ENCODE measurements around the gene SRC.

The SRC gene

DNA sequence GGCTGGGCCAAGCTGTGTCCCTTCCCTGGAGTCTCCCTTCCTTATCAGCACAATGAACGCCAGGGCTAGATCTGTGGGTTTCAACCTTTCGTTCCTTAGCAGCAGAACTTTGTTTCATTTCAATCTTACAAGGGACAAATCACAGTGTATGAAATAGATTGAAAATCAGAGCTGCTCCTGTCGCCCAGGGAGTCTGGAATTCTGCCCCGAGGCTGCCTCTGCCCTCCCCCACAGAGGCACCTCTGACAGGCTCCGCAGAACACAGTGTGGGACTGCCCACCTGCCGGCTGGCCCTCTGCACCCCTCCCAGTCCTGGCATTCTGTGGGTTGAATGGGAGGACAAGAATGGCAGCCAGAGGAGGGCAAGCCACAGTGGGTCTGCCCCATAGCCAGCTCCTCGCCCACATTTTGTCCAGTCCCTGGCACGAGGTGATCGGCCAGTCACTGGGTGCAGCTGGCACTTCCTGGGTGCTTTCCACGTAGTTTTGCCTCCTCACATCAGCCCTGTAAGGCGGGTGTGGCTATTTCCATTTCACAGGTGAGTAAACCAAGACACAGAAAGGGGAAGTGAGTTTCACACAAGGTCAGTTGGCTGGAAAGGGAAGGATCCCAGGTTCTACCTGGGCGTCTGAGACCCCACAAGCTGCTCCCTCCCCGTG lies 30.4 kb upstream of the SRC start:
- DNase-seq, result no peak

DNA sequence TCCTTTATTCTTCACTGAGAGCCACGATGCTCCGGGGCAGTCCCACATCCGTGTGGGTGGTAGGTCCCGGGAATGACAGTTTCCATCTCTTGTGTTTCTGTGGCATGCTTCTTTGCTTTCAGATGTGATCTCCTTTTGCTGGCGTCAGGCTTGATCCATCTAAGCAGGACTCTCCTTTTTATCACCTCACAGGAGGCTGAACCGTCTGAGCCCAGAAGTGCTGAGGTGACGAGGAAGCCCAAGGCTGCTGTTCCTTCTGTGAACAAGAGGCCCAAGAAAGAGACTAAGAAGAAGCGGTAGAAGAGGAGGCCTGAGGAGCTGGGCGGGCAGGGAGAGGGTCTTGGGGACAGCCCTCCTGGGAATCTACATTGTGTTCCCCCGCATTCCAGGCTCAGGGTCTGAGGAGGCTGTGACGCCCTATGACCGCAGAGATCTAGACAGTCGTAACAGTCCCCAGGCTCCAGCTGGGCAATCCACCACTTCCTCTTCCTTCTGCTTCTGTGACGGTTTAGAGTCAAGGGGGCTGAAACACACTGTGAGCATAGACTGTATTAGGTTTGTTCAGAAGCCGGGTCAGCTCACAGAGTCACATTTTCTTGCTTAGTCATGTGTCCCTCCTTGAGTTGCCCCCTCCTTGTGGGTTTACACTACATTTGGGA lies 29.7 kb upstream of the SRC start:
- DNase-seq, result peak; percentile 33

DNA sequence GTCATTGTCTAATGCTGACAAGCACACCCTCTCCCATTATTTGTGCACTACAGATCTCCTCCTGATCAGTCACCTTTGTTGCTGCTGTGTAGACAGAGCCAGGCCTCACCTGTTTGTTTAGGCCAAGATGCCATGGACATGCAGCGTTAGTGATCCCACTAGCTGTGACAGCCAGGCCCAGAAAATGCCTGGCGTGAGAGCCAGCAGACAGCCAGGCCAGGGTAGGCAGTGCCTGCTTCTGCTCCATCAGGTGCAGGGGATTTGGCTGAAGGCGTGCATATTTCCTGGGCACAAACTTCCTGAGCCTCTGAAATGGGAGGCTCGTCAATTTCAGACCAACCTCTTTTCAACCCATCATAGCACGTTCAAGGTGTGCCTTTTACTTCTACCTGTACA lies 29.2 kb upstream of the SRC start:
- no peak for DNase-seq

DNA sequence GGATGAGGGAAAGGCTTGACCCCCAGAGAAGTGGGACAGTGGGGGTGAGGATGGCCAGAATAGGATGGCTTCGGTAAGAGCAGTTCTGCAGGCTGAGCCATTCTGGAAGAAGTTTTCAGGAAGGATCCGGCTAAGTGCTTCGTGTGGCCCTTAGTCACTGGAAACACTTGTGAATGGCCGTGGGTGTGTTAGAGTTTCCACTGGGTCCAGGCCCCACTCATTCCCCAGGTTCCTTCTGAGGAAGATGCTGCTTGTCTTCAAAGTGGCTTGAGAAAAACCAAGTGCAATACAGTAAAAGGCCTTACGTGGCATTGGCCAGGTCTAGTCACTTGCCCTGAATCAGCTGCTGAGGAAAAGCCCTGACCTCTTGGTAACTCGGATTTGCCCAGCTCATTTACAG lies 28.6 kb upstream of the SRC start:
- no peak for DNase-seq

DNA sequence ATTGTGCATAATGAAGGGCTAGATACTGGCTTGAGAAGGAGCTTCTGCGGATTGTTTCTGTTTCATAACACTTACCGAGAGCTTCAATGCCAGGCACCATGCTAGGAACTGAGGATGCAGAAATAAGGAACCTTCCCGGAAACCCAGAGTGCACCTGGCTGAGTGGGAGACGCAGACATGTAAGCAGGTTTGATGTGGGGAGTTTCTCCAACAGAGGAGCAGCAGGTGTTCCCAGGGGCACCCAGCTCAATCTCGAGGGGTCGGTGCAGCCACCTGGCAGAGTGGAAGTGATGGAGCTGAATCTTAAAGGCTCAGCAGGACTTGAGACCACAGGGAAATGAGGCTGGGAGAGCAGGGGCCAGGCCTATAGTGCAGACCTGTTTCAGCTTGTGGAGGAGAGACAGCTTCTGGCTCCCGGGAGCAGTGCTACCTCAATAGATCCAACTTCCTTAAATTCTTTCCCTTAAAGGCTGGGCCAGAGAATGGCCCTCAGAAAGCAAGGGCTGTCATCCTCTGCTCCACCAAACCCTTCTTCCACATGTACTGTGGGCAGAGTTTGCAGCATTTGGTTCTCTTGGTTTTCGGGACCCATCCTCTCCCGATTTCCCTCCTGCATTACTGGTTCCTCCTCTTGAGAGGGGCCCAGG lies 27.8 kb upstream of the SRC start:
- DNase-seq, result no peak

DNA sequence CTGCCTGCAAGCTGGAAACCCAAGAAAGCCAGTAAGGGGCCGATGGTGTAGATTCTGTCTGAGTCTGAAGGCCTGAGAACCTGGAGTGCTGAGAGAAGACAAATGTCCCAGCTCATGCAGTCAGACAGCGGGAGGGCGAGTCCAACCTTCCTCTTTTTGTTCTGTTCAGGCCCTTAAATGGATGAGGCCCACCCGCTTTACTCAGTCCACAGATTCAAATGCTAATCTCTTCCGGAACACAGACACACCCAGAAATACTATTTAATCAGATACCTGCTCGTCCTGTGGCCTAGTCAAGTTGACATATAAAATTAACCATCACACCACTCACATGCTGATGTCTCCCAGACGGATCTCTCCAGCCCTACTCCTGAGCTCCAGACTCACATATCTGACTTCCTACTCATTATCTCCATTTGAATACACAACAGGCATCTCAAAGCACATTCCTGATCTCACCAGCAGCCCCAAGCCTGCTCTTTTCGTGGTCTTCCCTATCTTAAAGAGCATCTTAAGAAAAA lies 26.7 kb upstream of the SRC start:
- DNase-seq, result no peak

DNA sequence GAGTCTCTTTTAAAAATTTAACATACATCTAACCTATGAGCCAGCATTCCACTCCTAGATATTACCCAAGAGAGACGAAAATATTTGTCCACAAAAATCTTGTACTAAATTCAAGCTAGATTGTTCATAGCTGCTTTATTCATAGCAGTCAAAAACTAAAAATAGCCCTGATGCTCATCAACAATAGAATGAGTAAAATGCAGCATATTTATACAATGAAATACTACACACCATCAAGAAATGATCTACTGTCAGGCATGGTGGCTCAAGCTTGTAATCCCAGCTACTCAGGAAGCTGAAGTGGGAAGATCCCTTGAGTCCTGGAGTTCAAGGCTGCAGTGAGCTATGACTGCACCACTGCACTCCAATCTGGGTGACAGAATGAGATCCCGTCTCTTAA lies 22.0 kb upstream of the SRC start:
- DNase-seq, result no peak

DNA sequence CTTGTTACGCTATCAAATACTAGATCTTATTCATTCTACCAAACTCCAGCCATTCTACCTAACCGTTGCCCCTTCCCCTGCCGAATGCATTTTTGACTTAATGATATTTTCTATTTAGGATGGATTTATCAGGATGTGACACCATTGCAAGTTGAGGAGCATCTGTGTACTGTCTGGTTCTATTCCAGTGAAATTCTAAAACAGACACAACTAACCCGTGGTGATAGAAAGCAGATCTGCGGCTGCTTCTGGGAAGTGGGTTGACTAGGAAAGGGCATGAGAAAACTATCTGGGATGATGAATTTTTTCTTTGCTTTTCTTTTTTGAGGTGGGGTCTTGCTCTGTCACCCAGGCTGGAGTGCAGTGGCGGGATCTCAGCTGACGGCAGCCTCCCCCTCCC lies 20.7 kb upstream of the SRC start:
- no peak for DNase-seq

DNA sequence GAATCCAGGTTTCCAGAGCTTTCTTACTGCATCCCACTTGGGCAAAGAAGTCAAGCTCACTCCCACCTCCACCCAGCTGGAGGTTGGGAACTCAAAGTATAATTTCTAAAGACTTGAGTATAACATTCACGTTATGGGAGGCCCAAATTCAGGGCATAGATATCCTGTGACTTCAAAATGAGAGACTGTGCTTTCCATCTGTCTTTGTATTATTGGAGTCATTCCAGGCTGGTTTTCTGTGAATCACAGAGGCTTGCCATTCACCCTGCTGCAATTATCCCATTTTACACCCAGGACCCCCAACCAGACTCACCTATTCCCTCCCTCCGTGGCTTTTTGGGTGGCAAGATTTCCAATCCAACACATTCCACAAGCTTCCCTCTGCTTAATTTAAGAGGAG lies 19.3 kb upstream of the SRC start:
- no peak for DNase-seq

DNA sequence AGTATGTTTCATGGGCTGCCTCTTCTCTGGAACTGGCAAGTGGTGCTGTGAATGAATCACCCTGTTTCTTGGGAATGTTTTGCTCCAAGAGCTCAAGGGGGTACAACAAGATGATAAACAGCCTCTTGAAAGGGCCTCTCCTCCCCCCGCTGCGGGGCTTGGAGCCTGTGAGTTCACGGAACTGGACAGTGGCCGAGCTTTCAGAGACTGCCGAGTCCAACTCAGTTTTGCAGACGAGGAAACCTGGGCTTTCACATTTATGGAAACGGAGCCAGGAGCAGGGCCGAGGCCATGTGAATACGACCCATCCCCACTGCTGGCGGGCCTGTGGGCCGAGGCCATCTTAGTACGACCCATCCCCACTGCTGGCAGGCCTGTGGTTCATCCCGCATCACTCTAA lies 18.2 kb upstream of the SRC start:
- DNase-seq, result no peak

DNA sequence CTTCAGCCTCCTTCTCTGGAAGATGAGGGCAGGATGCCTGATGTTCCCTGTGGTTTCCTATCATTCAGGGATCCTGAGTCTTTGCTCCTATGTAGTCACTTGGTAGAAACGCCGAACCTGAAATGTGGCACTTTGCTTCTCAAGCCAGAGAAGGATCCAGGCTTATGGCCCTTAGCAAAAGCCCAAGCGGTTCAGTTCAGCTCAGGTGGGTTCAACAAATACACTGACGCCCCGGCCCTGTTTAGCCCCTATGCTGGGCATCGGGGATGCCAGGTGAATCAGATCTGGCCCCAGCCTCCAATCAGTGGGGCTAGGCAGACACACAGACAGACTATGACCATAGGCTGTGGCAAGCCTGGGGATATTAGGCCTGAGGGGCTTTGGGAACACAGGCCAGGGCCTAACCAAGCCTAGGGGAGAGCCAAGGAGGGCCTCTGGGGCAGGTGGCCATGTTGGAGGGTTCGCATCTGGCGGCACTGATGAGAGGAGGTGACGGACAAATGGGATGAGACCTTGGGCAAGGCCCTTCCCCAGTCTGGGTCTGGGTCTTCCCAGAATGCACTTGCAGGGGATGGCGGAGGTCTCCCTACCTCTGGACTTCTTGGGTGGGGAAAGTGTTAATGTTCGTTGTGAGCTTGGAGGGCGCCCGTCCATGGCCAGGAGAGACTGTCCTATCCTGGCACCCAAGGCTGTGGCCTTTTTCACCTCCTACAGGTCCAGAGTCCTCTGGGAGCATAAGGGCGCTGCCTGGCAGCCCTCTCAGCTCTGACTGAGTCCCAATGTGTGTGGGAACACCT lies 17.6 kb upstream of the SRC start:
- no peak for DNase-seq

DNA sequence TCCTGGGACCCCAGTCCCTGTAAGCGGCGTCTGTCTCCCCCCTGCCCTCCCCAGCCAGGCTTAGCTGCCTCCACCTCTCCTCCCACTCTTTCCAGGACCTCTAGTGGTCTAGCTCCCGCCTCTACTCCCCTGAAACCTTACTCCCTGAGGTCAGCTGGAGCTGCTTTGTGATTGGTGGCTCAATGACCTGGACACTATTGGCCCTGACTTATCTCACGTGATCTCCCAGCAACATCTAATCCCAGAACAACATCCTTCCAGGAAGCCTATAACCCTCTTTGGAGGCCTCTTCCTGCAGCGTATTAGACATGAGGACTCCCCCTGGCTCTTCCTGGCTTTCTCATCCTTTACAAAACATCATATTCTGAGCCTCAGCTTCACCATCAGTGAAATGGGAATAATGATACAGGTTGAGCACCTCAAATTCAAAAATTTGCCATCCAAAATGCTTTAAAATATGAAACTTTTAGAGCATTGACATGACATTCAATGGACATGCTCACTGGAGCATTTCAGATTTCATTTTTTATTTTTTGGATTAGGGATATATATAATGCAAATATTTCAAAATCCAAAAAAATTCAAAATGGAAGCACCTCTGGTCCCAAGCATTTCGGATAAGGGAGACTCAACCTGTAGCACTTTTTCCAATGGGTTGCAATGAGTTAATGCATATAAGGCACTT lies 16.3 kb upstream of the SRC start:
- no peak for DNase-seq

DNA sequence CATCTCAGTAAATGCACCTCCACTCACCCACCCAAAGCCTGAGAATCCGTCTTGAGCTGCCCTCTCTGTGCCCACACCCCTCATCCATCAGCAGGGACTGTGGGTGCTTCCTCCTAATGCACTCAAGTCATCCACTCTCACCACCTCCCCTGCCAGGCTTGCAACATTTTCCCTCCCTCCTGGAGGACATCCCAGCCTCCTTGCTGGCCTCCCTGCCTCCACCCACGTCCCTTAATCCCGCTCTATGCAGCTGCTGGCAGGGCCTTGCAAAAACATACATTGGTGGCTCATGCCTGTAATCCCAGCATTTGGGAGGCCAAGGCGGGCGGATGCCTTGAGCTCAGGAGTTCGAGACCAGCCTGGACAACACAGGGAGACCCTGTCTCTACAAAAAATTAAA lies 15.6 kb upstream of the SRC start:
- DNase-seq, result no peak

DNA sequence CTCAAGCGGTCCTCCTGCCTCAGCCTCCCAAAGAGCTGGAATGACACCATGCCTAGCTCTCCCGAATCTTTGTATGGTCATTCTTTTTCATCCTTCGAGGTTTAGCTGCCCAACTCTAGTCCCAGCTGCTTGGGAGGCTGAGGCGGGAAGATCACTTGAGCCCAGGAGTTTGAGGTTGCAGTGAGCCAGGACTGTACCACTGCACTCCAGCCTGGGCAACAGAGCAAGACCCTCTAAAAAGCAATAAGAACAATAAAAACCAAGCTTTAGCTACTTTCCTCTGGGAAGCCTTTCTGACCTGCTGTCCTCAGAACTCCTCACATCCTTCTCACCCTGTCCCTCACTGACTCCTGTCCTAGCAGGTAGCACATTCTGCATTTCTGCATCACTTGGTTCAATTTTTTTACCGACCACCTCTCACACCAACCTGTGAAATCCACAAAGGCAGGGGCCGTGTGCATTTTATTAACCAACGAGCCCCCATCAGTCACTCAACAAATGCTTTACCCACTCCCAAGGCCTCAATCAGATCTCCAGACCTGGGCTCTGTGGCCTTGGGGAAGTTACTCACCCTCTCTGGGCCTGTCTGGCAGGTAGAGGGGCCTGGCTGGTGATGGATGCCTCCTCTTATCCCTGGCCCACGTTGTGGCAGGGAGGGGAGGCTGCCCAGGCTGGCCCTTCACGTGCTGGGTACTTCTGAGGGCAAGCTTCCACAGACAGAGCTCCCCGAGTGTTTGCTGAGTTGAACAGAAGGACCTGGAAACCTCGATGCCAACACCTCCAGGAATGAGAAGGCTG lies 14.7 kb upstream of the SRC start:
- no peak for DNase-seq

DNA sequence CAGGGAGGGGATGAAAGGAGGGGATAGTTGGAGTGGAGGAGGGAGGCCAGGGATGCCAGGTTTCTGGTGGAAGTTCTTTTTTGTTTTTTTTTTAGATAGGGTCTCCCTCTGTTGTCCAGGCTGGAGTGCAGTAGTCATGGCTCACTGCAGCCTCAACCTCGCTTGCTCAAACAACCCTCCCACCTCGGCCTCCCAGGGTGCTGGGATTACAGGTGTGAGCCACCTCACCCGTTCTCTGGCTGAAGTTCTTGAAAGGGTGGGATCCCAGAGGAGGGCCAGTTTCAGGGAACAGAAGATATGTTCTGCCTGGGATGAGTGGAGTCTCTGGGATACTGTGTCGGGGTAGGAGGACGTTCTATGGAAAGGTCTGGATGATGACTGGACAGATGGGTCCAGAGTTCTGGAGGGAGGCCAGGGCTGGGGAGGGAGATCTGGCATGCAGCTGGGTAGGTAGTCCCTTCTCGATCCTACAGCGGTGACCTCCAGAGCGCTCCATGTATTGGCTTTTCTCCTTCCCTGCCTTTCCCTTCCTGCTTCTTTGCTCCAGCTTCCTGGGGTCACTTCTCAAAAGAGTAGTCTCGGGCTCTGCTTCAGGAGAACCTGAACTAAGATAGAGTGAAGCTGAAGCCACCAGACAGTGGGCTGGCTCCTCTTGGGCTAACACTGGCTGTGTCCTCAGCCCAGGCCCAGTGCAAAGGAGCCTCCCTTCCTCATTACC lies 12.7 kb upstream of the SRC start:
- no peak for DNase-seq

DNA sequence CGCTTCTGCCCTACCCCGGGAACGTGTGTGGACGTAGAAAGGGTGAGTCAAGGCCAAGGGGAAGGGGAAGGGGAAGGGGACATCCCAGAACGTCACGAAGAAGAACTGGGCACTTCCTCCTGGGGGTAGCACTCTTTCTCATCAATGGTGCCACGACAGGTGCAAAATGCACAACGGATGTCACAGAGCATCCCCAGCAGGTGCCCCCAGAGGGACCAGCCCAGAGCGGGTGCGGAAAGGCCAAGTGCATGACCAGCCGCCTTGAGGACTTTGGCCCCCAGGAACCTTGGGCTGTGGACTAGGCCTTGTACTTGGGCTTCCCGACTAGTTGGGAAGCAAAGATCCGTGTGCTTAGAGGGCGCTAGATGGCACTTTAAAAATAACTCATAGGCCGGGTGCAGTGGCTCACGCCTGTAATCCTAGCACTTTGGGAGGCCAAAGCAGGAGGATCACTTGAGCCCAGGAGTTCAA lies 12.1 kb upstream of the SRC start:
- peak; percentile 29 for DNase-seq

DNA sequence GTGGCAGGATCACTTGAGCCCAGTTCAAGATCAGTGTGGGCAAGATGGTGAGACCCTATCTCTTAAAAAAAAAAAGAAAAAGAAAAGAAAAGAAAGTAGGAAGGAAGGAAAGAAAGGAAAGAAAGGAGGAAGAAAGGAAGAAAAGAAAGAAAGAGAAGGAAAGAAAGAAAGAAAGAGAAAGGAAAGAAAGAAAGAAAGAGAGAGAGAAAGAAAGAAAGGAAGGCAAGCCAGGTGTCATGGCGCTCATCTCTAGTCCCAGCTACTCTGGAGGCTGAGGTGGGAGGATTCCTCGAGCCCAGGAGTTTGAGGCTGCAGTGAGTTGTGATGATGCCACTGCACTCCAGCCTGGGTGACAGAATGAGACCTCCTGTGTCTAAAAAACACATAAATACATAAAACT lies 11.5 kb upstream of the SRC start:
- no peak for DNase-seq

DNA sequence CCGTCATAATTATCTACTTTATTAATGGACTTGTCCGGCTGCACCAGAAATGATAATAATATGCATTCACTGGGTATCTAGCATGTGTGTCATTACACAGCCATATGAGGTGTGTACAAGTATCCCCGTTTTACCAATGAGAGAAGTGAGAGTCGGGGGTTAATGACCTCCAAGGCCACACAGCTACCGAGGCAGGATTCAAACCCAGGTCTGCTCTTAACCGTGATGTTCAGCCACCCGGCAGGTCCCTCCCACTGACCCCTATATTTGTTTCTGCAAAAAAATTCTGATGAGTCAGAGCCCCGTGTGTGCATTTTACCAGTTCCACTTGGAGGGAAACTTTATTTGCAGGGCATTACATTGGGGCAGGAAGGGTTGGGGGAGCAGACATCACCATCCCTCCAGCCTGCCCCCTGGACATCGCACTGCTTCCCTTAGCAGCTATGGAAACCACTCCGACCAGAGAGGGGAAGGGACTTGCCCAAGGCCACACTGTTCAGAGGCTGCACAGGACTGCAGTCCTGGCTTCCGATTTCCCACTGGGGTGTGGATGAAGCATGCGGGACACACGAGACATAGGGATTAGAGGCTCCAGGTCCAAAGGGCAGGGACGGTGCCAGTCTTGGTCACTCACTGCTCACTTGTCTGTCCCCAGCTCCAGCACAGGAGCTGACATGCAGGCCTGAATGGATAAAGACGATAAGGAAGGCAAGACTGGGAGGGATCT lies 10.1 kb upstream of the SRC start:
- no peak for DNase-seq

DNA sequence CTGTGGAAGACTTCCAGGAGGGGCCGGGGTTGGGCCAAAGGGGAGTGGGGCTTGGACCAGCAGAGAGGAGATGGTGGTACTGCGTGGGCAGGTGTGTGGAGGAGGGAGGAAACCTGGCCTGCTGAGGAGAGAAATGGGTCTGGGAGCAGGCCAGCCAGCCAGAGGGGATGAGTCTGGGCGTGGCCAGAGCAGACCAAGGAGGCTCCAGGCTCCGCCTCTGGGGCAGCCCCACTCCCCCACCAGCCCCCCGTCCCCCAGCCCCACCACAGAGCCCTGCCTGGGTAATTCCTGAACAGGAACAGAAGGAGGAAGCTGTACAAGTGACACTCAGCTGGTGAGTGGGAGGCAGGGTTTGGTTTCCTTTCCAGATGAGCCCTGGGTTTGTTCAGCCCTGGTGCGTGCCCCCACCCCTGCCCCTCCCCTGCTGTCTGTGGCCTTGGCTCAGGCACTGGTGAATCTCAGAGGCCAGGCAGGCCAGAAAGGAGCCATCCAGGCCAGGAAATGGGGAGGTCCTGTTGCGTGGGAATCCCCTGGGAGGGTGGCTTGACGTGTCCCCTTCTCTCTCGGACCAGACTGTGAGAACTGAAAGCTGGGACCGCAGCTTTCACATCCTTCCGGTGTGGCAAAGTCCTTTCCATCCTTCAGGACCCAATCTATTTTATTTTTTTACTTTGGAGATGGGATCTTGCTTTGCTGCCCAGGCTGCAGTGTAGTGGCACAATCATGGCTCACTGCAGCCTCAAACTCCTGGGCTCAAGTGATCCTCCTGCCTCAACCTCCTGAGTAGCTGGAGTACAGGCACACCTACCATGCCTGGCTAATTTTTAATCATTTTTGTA lies 9.4 kb upstream of the SRC start:
- DNase-seq, result peak; percentile 44

Data from CD4-positive, alpha-beta T cell treated with Interleukin-10 for 1 hour (primary cell).